CD4-positive, alpha-beta T cell treated with Interleukin-4 for 1 hour (primary cell): Measurements from ENCODE around the gene CHRFAM7A.
"Not testable (repeated sequence)": the region's sequence is repeated elsewhere in the genome, so short reads cannot be mapped to it uniquely, and the experiment has no call there.

Experiments
- DNase-seq, 2 donors: peaks; one replicate each; pipeline ENCODE4 v3.0.0-alpha.2; 2020 to 2022

Gene CHRFAM7A

GRCh38 chr15:30392766-30393663 is at the start of gene CHRFAM7A:
TSS of gene CHRFAM7A (minus strand) at chr15:30393540. CDS start at chr15:30383351, 10,189 bp downstream.
- DNase-seq, result not testable (repeated sequence)

GRCh38 chr15:30438348-30438747 is 45.0 kb upstream of the CHRFAM7A start:
- not testable (repeated sequence) for DNase-seq

DNA sequence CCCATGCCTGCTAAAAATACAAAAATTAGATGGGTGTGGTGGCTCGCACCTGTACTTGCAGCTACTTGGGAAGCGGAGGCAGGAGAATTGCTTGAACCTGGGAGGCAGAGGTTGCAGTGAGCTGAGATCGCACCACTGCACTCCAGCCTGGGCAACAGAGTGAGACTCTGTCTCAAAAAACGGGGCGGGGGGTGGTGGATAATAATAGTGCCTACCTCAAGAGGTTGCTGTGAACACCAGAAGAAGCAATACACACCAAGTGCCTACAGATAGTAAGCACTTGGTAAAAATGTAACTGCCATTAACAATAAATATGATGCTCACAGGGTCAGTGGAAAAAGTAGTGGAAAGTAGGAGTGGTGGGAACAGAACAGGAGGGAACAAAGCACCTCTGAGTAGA is 42.5 kb upstream of the CHRFAM7A start:
- not testable (repeated sequence) for DNase-seq

GRCh38 chr15:30420723-30421122 is 27.4 kb upstream of the CHRFAM7A start:
- peak in 1 of 2 donors; percentile 4 for DNase-seq

DNA sequence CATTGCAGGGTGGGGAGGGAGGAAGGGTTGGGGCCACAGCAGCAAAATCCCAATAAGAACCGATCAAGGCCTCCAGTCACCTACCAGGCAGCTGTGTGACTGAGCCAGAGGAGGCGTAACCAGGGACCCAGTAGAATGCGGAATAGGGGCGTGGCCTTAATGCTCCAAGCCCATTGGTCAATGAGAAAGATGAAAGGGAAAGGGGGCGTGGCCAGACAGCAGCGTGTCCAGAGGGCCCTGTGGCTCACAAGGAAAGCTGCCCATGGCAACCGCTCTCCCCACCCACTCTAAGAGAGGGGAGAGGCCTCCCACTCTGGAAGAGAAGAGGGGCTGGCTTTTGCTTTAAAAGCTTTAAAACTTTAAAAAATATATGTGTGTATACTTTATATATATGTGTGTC is 20.8 kb upstream of the CHRFAM7A start, which contains the start of gene GOLGA8R:
Gene GOLGA8R, minus strand, starts transcription at position 101 of the 400 bp plus-strand sequence. Its CDS starts 98 bp downstream, at position 3.
- not testable (repeated sequence) for DNase-seq

GRCh38 chr15:30407636-30408035 is 14.3 kb upstream of the CHRFAM7A start:
- DNase-seq, result peak in 1 of 2 donors; percentile 10

DNA sequence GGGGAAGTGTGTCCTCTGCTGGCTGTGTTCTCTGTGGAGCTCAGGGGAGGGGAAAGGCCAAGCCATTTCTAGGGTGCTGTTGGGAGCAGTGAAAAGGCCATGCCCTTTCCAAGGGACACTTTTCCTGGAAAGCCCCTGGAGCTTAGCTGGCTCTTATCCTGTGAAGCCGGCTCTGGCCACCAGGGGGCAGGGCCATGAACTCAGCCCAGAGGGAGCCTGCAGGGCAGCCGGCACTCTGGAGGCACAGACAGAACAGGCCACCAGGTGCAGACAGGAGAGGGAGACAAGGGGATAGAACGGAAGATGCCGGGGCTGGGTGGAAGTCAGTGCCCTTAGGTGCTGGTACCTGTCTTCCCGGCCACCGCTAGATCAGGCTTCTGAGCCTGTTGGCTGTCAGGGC is 5.6 kb upstream of the CHRFAM7A start:
- DNase-seq, result peak; percentile 44 to 60

GRCh38 chr15:30393664-30393991 is 288 bp upstream of the CHRFAM7A start:
- not testable (repeated sequence) for DNase-seq

DNA sequence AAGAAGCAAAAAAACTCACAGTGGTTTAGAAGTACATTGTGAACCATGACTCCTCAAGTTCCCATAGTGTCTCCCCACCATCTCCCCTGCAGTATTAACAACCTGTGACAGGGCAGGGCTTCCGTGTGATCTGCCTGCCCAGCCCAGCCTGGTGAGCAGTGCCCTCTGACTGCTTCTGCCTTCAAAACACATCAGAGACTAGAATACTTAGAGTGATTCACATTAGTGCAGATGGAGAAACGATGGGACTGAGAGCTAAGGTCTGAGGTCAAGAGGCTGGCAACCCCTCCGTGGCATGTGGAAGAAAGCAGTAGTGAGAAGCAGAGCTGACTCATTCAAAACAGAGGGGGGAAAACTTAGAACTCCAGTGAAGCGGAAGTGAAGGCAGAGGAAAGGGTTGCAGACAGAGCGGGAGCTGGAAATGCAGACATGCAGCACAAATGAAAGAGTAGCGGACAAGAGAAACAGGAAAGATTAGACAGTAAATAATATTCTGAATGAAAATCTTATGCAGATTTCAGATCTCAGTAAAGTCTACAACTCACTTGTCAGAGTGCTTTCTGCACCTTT is 6.9 kb downstream of the CHRFAM7A start:
- DNase-seq, result not testable (repeated sequence)

DNA sequence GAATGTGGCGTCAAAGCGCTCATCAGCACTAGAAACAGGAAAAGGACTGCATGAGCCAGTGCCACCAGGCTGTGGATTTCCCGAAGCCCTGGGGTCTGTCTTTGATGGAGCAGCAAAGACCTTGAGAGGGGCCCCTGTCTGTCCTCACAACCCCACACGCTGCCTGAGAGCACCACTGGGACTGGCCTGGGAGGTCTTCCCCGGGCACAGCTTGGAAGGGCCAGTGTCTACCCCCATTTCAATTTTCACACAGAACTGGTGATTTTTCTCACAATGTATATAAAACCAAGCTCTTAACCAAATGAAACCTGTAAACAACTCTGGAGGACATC is 16.3 kb downstream of the CHRFAM7A start:
- not testable (repeated sequence) for DNase-seq

DNA sequence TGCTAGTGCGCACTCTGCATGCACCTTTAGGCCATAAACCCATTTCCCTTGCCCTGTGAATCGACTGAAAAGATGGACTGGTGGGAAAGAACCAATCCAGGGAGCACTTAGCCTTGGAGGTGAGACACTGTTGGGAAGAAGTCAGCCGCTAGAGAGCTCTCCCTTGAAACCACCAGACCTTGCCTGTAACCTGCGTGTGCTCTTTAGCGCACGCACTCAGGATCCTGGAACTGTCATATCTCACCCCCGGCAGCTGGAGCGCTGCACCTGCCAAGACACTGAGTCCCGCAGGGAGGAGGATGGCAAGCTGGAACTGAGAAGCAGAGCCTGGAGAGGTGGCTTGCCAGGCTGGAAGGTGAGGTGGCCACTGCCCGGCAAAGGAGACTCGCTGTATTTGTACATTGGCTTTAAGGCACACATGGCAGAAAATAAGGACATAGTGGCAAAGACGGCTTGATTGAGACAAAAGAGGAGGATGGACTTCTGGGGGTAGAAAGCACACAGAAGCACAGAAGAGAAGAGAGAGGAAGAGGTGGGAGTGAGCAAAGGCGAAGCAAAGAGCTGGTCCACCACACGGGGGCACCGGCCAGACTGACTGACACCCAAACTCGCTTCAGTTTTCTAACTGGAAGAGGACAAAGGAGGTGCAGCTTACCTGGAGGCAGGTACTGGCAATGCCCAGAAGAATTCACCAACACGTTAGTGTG is 16.8 kb downstream of the CHRFAM7A start:
- not testable (repeated sequence) for DNase-seq

DNA sequence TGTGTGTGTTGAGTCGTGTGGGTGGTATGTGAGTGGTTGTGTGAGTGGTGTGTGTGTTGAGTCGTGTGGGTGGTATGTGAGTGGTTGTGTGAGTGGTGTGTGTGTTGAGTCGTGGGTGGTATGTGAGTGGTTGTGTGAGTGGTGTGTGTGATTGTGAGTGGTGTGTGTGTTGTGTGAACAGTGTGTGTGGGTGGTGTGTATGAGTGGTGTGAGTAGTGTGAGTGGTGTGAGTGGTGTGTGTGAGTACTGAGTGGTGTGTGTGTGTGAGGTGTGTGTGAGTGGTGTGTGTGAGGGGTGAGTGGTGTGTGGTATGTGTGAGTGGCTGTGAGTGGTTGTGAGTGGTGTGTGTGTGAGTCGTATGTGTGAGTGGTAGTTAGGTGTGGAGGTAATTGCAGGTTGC is 17.5 kb downstream of the CHRFAM7A start:
- not testable (repeated sequence) for DNase-seq

DNA sequence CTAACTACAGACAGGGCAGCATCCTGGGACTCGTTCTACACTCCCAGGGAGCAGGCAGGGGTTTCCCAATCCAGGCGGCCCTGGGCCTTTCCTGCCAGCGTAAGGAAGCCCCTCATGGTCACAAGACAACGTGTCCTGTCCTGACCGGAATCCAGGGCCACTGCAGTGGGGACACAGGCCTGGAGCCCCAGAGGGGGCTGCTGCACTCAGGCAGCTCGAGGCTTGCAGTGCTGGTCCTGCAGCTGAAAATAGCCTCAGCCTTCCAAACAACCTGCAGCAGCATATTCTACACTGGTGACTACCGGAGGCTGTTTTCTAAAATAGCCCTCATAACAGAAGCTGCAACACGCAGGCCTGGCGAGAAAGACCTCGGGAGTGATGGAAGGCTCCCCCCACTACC is 18.5 kb downstream of the CHRFAM7A start:
- not testable (repeated sequence) for DNase-seq

GRCh38 chr15:30368271-30368670 is 25.1 kb downstream of the CHRFAM7A start:
- not testable (repeated sequence) for DNase-seq

GRCh38 chr15:30367246-30367645 is 26.1 kb downstream of the CHRFAM7A start:
- not testable (repeated sequence) for DNase-seq

DNA sequence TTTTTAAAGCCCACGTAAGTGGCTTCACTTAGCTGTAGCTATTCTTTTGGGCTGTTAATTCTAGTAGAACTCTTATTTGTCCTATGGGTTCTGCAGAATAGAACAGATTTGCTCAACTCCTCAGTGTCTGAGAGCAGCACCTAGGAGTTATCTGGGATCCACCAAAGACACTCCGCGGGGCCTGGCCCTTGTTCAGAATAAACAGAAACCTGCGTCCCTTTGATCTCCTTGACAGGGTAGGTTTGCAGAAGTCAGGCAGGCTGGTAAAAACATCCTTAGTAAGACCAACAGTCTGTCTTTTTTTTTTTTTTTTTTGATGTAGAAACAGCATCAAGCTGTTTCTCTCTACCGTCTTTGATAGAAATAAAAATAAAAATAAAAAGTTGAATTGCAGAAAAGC is 31.9 kb downstream of the CHRFAM7A start:
- DNase-seq, result not testable (repeated sequence)

DNA sequence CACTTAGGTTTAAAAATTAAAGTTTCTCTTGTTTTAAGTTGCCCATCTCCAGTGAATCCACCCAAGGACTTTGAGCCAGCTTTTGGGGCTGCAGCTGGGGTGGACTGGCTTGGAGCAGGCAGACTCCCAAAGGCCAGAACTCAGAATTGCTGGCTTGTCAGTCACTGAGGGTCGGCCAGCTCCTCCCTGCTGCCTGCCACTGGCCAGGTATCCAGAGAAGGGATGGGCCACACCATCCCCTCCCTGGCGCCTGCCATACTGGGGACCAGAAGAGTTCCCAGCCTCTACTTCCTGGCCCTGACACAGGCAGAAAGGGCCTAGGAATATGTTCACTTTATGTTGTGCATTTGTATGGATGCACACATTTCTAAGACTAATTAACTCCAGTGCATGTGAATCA is 32.4 kb downstream of the CHRFAM7A start:
- DNase-seq, result not testable (repeated sequence)

DNA sequence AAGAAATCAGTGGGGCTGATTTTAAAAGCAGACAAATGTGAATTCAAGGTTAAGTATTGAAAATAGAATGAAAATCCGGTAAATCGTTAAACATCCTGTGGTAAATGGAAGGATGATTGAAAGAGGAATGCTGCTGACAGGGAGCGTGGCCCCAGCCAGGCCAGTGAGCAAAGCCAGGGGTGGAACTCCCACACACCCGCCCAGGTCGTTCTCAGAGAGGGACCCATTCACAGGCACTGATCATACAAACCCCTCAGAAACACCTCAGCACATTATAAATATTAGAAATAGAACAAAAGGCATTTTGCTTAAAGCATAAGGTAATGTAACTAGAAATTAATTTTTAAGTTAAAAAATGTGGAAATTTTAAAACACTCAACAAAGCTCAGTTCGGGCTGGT is 38.3 kb downstream of the CHRFAM7A start:
- DNase-seq, result not testable (repeated sequence)

DNA sequence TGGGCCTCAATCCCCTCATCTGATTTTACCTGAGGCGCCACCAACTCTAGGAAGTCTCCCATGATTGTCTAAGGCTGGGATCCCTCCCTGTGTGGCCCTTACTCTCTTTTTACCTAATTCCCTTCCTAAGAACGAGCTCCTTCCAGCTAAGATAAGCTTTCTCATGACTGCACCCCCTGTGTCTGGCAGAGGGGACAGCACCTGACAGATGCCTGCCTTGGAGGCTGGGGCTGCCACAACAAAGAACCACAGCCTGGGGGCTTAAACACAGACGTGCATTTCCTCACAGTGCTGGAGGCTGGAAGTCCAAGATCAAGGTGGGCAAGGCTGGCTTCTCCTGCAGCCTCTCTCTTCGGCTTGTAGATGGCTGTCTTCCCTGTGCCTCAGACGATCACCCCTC is 43.5 kb downstream of the CHRFAM7A start:
- not testable (repeated sequence) for DNase-seq

GRCh38 chr15:30336584-30336983 is 56.8 kb downstream of the CHRFAM7A start:
- DNase-seq, result not testable (repeated sequence)

- DNase-seq, result not testable (repeated sequence)
Observed at GRCh38 chr15:30334152-30334551, 59.2 kb downstream of the CHRFAM7A start.

DNA sequence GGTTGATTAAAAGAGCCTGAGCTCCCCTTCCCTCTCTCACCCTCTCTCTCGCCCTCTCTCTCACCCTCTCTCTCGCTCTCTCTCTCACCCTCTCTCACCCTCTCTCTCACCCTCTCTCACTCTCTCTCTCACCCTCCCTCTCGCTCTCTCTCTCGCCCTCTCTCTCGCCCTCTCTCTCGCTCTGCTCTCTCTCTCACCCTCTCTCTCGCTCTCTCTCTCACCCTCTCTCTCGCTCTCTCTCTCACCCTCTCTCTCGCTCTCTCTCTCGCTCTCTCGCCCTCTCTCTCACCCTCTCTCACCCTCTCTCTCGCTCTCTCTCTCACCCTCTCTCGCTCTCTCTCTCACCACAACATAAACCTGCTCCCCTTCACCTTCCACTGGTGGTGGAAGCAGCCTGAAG is 67.2 kb downstream of the CHRFAM7A start:
- not testable (repeated sequence) for DNase-seq

DNA sequence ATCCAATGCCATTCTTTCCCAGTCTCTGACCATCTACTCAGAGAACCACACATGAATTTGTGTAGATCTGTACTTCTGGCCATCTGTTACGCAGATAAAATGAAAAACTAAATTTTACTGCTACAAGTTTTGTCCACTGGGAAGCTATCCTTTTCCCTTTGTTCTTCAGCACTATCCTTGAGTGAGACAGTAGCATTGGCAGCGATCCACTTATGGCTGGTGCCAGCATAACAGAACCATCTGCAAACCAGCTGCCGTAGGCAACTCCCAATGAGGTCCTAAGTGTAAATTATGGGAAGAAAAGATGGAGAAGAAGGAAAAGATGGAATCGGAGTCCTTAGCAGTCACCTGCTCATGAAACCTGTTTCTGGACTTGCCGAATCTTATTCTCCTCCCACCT is 72.3 kb downstream of the CHRFAM7A start:
- not testable (repeated sequence) for DNase-seq
